ENCODE results near the gene CNN1. TPM values are rescaled to one million over a fixed set of nuclear protein-coding genes. Genes with fewer than 3 reads are reported as not detected.

Gene CNN1
- 179 TPM for polyA plus RNA-seq (ENCODE audit: insufficient read length)

- no peak for DNase-seq (ENCODE audit: low read depth)
These were observed at the start of gene CNN1 for GRCh38 chr19:11538232-11539036. Gene CNN1, plus strand, starts transcription at chr19:11538851. Its CDS starts 77 bp downstream, at chr19:11538928.

GRCh38 chr19:11489378-11489777 is 49.3 kb upstream of the CNN1 start:
- no peak for DNase-seq (ENCODE audit: low read depth)

- no peak for DNase-seq (ENCODE audit: low read depth)
These were observed 43.9 kb upstream of the CNN1 start for GRCh38 chr19:11494634-11495285.

DNA sequence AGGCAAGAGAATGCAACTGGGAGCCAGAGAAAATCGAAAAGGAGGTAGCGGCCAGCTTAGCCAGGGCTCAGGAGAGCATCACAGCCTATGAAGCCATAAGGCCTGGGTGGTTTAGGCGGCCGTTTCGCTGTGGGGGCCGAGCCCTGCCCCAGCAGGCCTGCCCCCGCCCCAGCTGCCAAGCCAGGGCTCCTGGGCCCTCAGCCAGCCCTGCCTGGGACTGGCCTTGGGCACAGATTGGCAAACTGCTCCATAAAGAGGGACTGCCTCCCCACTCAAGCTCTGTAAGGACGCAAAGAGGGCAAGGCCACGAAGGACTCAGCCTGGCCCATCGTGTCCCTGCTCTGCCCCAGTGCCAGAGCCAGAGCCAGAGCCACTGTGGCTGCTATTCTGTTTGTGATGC is 43.2 kb upstream of the CNN1 start:
- DNase-seq (ENCODE audit: low read depth) = no peak

- DNase-seq (ENCODE audit: low read depth) = no peak
These were observed 42.8 kb upstream of the CNN1 start for GRCh38 chr19:11495885-11496284.

DNA sequence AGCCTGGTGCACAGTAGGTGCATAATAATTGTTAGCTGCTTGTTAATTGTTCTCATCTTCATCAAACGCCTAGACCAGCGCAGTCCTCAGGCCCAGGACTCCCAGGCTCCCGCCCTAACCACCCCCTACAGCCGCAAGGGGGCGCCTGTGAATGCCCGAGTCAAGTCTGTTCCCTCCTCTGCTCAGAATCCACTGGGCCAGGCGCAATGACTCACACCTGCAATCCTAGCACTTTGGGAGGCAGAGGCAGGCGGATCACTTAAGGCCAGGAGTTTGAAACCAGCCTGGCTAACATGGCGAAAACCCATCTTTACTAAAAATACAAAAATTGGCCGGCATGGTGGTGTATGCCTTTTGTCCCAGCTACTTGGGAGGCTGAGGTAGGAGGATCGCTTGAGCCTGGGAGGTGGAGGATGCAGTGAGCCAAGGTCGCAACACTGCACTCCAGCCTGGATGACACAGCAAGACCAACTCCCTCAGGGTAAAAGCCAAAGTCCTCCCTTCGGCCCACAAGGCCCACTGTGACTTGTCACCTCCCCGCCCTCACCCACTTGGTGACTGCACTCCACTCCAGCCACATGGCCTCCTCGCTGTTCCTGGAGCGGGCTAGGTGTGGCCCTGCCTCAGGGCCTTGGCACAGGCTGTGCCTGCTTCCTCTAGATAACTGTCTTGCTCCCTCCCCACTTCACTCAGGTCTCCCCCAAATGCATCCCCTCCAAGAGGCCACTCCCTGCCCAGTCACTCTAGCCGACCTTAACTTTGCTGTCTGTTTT is 42.1 kb upstream of the CNN1 start:
- DNase-seq (ENCODE audit: low read depth) = no peak

DNA sequence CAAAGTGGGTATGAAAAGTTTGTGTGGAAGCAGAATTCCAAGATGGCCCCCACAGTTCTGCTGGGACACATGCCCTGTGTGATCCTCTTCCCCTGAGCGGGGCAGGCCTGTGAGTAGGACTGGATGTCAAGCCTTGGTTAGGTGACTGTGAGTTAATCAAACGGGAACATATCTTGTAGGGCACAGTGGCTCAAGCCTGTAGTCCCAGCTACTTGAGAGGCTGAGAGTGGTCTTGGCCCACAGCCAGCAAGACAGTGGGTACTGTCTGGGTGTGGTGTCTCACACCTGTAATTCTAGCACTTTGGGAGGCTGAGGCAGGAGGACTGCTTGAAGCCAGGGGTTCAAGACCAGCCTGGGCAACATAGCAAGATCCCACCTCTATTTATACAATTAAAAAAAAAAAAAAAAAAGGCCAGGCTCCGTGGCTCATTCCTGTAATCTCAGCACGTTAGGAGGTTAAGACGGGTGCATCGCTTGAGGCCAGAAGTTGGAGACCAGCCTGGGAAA is 39.4 kb upstream of the CNN1 start:
- no peak for DNase-seq (ENCODE audit: low read depth)

DNA sequence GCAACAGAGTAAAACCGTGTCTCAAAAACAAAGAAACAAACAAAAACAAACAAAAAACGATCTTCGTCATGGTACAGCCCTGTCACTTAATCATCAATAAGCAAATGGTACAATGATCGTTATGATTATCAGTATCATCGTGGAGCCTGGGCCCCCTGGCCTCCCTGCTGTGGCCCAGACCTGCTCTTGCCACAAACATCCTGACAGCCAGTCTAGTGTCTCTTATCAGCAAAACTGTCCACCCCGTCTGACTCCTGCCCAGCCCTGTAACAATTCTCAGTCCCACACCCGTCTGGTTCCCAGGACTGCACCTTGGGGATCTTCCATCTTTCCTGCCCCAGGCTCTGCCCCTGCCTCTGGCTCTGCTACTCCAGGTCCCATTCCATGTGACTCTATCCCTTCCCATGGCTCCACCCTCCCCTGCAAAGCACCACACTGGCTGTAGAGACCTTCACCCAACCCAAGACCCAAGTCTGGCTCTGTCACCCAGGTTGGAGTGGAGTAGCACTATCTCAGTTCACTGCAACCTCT is 38.7 kb upstream of the CNN1 start:
- no peak for DNase-seq (ENCODE audit: low read depth)

GRCh38 chr19:11504502-11505031 is 34.1 kb upstream of the CNN1 start:
- DNase-seq (ENCODE audit: low read depth) = no peak

GRCh38 chr19:11505032-11505503 is 33.6 kb upstream of the CNN1 start:
- peak; percentile 67 for DNase-seq (ENCODE audit: low read depth)

DNA sequence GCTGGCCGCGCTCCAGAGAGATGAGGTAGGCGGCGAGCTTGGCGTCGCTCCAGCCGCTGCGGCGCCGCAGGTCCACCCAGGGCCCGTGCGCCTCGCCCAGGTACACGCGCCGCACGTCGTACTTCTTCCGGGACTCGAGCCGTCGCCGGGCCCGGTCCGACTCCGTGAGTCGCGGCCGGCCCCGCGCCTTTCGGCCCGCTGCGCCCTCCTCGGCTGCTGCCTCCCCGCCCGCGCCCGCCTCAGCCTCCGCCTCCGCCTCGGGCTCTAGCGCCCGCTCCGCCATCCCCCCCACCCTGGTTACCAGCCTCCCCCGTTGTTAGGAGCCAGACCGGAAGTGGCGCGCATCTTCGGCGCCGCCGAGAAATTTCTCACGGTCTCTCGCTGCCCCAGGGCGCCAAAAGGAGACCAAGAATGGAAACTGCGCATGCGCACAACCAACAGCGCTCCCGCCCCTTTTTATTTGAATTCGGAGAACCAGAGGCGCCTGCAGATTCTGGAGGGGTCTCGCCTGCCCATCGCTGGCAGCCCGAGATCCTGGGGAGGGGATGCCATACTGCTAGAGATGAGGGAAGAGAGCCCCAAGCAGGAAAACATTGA is 33.0 kb upstream of the CNN1 start, which contains the start of gene ZNF653:
Gene ZNF653, minus strand, starts transcription at position 336 of the 597 bp plus-strand sequence. Its CDS starts 53 bp downstream, at position 283.
- peak; percentile 87 for DNase-seq (ENCODE audit: low read depth)

- no peak for DNase-seq (ENCODE audit: low read depth)
These were observed 32.5 kb upstream of the CNN1 start for GRCh38 chr19:11506101-11506555.

- no peak for DNase-seq (ENCODE audit: low read depth)
These were observed 31.7 kb upstream of the CNN1 start for GRCh38 chr19:11506967-11507366.

- DNase-seq (ENCODE audit: low read depth) = no peak
These were observed 31.1 kb upstream of the CNN1 start for GRCh38 chr19:11507370-11508078.

GRCh38 chr19:11510444-11510843 is 28.2 kb upstream of the CNN1 start:
- DNase-seq (ENCODE audit: low read depth) = no peak

DNA sequence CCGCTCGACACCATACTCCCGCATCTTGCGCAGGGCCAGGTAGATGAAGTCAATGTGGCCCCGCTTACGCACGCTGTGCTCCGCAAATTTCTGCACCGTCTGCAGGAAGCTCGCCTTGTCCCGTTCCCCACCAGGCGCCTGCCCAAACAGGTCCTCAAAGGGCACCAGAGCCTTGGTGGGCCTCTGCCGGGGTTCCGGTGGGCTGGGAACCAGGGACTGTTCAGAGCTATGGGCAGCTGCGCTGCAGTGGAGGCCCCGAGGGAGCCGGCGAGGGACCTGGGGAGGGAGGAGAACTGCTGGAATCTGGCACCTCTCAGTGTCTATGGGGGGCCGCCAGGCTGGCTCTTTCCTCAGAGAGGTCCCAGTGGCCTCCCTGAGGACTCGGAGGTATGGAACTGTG is 24.7 kb upstream of the CNN1 start:
- no peak for DNase-seq (ENCODE audit: low read depth)

- no peak for DNase-seq (ENCODE audit: low read depth)
These were observed 19.5 kb upstream of the CNN1 start for GRCh38 chr19:11519138-11519537.

DNA sequence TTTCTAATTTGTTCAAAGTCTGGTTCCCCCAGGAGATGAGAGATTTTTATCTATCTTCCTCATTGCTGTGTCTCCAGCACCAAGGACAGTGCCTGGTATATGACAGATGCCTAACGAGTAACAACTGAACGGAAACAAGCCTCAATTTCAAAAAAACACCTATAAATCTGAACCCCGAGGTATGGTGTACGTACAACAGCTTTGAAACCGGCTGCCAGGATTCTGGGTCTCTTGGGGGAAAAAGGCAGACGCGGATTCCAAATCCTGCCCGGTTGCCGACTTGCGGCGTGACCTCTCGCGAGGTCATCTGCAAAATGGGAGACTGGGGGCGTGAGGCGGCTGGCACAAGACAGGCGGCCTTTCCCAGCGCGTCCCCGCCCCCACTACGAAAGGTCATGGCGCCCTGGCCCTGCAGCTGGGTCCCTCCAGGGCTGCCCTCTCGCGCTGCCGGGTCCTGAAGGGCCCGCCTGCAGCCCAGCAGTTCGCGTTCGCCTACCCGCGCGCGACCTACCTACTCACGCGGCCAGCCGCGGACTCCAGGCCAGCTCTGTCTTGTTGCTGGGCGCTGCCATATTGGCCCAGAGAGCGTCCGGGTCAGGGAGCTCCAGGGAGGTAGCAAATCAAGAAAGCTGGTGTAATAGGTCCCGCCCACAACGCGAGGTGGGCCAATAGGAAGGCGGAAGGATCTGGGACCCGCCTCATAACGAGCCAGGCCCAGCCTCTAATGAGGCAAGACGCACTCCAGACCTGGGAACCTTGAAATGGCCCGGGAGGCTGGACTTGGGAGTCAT is 9.9 kb upstream of the CNN1 start, which contains the start of gene ECSIT:
Gene ECSIT, minus strand, starts transcription at position 584 of the 791 bp plus-strand sequence. CDS start 9,964 bp downstream, outside the sequence.
- DNase-seq (ENCODE audit: low read depth) = peak; percentile 92

- DNase-seq (ENCODE audit: low read depth) = no peak
These were observed 8.2 kb upstream of the CNN1 start for GRCh38 chr19:11530432-11530831.
